ENCODE results near the gene METAP1D. TPM values are rescaled to one million over a fixed set of nuclear protein-coding genes. Genes with fewer than 3 reads are reported as not detected.
"Not testable (repeated sequence)": the region's sequence is repeated elsewhere in the genome, so short reads cannot be mapped to it uniquely, and the experiment has no call there.

The METAP1D gene
- polyA plus RNA-seq, 12 donors: 7.8 to 31.3 (median 12.9) TPM; not detected in 1

GRCh38 chr2:172047566-172048507, 48.1 kb downstream of the METAP1D start:
- no peak for DNase-seq

- no peak for DNase-seq
Observed at GRCh38 chr2:172048508-172049503, 49.1 kb downstream of the METAP1D start.

- DNase-seq: no peak
Observed at GRCh38 chr2:172049567-172050120, 49.9 kb downstream of the METAP1D start.

GRCh38 chr2:172050479-172051125, 50.8 kb downstream of the METAP1D start:
- DNase-seq: no peak

GRCh38 chr2:172052000-172052983, 52.5 kb downstream of the METAP1D start:
- DNase-seq: no peak

- no peak for DNase-seq
Observed at GRCh38 chr2:172053486-172053885, 53.7 kb downstream of the METAP1D start.

GRCh38 chr2:172056293-172056692, 56.5 kb downstream of the METAP1D start:
- DNase-seq: no peak

- DNase-seq: no peak
Observed at GRCh38 chr2:172058660-172059059, 58.9 kb downstream of the METAP1D start.

GRCh38 chr2:172060118-172060517, 60.4 kb downstream of the METAP1D start:
- not testable (repeated sequence) for DNase-seq

GRCh38 chr2:172062402-172063004, 62.8 kb downstream of the METAP1D start:
- DNase-seq: no peak

- no peak for DNase-seq
Observed at GRCh38 chr2:172063446-172063845, 63.7 kb downstream of the METAP1D start.

GRCh38 chr2:172065111-172065510, 65.4 kb downstream of the METAP1D start:
- DNase-seq: no peak

- no peak for DNase-seq
Observed at GRCh38 chr2:172066394-172066886, 66.7 kb downstream of the METAP1D start.

- DNase-seq: not testable (repeated sequence)
Observed at GRCh38 chr2:172067905-172068304, 68.2 kb downstream of the METAP1D start.

GRCh38 chr2:172070936-172071335, 71.2 kb downstream of the METAP1D start:
- DNase-seq: no peak

- DNase-seq: no peak
Observed at GRCh38 chr2:172072303-172072702, 72.5 kb downstream of the METAP1D start.

GRCh38 chr2:172072706-172073105, 73.0 kb downstream of the METAP1D start:
- DNase-seq: no peak

- DNase-seq: no peak
Observed at GRCh38 chr2:172073518-172073917, 73.8 kb downstream of the METAP1D start.

GRCh38 chr2:172074254-172074653, 74.5 kb downstream of the METAP1D start:
- no peak for DNase-seq

Measured in muscle of arm (tissue), 12 donors.